NCI-H1105 (cell line): ENCODE results near the gene CCL20.

Experiments
- DNase-seq: peaks from one replicate; lab custom pipeline; 2025; lab: John Stamatoyannopoulos, UW

Gene CCL20

DNA sequence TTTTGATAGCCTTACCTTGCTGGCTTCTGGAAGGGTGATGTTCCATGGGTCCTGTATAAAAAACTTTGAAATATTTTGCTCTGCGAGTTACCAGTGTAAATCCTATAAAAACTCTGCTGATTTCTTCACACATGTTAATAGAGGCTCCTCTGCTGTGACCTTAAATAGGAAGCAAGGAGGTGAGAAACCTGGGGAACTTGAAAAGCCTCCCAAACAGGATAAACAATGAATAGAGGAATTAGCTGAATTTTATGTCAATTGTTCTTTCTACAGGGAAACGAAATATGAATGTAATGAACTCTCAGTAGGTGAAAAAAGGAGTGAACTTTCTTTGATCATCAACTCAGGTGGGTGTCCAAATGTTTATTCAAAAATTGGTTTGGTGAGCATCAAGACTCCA lies 10.8 kb upstream of the CCL20 start:
- DNase-seq = no peak

DNA sequence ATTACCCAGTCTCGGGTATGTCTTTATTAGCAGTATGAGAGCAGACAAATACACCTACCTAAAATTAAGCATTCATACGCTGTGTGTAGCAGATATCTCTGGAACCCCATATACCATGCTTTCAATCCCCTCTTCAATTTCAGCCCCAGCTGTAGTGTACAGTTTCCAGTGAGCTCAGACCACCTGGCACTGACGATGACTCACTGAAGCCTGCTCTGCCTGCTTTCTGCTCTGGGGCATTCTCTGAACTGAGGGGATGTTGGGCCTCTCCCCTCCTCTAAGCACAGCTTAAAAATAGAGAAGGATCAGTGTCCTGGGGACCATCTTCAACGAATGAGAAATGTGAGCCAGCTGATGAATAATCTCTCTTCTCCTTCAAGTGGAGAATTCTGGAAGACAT lies 8.7 kb upstream of the CCL20 start:
- no peak for DNase-seq

DNA sequence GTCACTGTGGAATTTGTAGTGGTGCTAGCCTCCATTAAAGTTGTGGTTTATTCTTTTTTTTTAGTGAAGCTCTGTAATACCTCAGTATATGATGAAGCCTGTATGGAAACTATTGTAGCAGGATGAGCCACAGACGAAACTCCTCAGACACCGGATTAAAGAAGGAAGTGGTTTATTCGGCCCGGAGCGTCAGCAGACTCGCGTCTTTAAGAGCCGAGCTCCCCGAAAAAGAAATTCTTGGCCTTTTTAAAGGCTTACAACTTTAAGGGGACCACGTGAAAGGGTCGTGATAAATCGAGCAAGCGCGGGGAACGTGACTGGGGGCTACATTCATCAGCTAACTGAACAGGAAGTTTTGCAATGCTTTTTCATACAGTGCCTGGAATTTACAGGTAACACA lies 8.1 kb upstream of the CCL20 start:
- no peak for DNase-seq

DNA sequence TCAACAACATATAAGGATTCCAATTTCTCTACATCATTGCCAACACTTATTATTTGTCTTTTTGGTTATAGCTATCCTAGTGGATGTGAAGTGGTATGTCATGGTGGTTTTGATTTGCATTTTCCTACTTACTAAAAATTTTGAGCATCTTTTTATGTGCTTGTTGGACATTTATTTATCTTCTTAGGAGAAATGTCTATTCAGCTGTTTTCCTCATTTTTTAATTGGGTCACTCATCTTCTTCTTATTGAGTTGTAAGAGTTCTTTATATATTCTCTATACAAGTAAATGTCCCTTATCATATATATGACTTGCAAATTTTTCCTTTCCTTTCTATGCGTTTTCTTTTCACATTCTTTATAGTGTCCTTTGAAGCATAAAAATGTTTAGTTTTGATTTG lies 4.7 kb upstream of the CCL20 start:
- no peak for DNase-seq

DNA sequence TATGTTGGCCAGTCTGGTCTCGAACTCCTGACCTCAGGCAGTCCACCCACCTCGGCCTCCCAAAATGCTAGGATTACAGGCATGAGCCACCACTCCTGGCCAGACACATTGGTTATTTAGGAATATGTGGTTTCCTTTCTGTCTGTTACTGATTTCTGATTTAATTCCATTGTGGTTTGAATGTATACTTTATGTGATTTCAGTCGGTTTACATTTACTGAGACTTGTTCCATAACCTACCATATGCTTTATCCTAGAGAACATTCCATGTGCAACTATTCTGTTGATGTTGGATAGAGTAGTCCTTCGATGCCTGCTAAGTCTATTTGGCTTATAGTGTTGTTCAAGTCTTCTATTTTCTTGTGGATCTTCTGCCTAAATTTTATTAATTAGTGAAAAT lies 1.6 kb upstream of the CCL20 start:
- DNase-seq = no peak

DNA sequence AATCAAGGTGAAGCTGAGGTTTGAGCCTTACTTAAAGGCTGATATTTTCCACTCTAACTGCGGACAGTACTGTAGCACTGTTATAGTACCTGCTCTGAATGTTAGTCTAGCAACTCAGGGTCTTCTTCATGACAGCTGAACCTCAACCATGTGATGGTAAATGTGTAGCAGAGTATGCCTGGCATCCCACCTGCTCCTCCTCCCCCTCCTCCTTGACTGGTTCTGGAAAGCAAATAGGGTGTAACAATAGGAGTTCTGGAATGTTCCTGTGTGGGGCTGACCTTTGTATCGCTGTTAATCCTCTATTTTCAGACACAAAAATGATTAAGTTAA lies 447 bp upstream of the CCL20 start:
- DNase-seq = no peak

DNA sequence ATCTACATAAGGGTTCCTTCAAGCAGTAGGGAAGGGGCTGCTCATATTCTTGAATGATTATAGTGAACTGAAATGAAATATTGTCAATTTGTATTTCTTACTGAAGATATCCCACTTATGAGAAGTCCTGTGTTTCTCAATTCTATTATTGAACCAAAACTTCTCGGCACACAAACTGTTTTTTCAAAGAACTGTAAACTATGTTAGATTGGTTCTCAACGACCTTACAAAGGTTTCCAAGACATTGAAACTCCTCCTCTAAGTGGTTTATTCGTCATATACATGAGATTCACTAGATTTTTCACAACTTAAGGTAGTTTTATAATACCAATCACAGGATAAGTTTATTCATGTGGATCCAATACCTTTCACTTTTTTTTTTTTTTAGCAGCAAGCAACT lies 1.4 kb downstream of the CCL20 start:
- DNase-seq = no peak

DNA sequence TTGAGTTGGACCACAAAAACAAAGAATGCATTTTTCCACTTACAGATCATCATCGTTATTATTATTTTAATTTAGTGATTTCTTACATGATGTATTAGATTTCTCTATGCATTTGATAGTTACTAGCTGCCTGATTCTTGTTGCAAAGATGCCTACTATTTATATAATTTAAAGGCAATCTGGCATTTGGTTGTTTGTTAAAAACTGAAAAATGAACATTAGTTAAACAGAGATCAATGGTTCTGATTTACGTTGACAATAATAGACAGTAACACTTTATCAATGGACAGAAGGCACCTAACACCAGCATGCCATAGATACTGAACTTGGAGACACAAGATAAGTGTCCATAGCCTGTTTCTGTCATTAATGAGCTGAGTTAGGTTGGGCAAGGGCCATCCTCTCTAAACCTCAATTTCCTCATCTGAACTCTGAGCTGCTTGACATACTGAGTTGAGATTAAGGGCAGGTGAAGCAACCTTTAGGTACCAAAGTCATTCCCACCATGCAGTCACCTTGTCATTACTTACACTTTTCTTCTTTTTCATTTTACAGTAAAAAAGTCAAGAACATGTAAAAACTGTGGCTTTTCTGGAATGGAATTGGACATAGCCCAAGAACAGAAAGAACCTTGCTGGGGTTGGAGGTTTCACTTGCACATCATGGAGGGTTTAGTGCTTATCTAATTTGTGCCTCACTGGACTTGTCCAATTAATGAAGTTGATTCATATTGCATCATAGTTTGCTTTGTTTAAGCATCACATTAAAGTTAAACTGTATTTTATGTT lies 3.1 kb downstream of the CCL20 start:
- no peak for DNase-seq

DNA sequence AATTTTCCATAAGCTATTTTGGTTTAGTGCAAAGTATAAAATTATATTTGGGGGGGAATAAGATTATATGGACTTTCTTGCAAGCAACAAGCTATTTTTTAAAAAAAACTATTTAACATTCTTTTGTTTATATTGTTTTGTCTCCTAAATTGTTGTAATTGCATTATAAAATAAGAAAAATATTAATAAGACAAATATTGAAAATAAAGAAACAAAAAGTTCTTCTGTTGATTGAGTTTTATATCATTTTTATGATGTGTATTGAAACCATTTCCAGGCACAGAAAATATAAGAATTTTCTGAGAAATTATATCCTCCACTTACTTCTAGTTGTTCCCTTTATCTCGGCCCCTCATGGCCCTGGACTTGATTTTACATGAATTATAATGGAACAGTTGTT lies 3.7 kb downstream of the CCL20 start:
- DNase-seq = no peak

DNA sequence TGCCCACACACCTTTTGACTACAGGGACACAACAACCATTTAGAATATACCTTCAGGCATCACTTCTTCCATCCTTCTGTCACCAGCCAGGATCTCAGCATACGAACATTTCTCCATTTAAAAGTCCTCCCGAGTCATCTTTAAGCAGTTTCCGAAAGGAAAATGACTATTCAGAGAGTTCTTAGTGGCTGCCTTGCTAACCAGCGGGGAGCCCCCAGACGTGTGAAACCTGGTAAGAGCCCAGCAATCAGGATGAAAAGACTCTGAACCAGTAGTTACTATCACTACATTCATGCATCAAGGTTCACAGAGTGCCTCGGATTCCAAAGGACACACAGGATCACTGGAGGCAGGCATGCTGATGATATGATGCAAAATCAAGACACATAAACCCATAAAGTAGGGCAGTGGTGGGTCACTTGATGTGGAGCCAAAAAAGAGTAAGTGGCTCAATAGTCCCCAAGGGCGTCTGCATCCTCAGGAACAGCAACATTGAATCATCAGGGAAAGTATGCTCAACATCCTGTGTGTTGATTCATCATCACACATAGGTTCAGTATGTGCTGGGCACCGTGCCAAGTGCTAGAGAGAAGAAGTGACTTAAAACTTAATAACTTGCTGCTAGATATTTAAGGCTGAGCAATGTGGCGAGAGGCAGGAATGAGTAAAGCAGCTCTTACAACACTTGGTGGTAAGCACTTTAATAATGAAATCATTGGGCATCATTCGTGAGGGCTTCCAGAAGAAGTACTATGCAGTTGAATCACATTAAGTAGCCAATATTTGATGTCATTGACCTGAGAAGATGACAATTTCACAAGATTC lies 4.4 kb downstream of the CCL20 start:
- DNase-seq = no peak

DNA sequence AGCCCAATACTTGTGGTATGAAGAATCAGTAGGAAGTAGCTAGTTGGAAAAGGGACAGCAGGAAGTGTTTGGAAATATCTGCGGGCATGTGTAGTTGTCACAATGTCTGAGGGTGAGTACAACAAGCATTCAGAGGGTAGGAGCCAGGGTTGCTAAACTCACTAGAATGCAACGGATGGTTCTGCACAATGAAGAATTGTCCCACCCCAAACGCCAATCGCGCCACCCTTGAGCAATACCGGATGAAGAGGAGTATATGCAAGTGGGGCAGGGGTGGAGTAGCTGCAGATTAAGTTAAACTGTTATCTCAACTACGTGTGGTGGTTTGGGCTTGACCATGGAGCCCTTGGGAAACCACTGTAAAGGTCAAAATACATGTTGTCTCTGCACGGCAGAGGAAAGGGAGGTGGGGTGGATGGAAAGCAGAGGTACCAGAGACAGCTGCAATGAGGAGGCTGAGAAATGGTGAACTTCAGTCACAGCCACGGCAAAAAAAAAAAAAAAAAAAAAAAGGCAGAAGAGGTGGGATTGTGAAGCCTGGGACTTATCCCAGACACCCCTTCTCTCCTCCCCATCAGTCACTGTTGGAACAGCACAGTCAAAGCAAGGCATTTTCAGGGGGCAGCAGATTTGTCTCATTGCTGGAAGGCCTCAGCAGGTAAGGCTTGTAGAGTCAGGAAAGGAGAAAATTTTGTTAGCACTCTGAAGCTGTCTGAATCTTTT lies 5.2 kb downstream of the CCL20 start:
- no peak for DNase-seq

DNA sequence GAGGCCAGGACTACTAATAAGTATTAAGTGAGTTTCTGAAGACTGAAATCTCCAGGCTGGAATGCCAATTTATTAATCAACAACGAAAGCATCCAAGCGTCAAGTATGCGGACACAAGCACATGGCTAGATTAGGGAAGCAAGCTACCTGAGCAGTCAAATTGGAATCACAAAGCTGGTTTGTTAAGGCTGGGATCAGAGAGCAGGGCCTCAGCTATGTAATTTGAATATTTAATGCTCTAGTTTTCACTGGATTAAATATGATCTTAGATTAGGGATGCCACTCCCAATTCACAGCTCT lies 5.7 kb downstream of the CCL20 start:
- no peak for DNase-seq

DNA sequence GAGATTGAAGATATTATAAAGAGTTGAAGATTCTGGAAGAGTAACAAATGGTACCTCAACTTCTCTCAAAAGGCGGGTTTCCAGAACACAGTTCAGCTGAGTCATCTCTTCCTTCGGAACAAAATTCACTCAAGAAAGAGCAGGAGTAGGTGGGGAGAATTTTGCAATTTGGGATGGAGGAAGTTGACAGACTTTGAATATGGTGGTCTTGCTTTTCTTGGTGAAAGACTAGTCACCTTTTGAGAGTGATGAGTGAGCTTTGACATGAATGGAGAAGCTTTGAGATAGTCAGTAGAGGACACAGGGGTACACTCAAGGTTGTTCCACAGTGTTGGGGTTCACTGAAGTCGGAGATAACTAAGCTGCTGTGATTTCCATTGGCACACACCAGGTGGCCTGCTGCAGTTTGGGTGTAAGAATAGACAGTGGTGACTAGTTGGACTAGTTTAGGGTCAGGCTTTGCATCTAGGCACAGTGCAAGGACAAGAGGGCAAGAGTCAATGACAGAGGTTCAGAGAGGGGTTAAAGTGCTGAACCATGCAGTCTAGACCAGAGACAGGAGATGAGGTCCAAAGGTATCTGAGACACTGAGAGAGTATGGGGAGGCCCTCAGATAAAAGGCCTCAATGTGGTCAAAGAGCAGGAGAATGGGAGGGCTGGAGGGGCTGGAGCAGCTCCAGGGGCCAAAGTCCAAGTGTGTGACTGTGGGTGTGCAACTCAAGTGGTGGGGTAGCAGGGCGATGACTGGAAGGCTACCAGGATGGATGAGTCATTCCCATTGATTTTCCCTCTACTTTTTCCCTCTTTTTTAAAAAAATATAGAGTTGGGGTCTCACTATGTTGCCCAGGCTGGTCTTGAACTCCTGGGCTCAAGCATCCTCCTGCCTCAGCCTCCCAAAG lies 7.7 kb downstream of the CCL20 start:
- DNase-seq = no peak

DNA sequence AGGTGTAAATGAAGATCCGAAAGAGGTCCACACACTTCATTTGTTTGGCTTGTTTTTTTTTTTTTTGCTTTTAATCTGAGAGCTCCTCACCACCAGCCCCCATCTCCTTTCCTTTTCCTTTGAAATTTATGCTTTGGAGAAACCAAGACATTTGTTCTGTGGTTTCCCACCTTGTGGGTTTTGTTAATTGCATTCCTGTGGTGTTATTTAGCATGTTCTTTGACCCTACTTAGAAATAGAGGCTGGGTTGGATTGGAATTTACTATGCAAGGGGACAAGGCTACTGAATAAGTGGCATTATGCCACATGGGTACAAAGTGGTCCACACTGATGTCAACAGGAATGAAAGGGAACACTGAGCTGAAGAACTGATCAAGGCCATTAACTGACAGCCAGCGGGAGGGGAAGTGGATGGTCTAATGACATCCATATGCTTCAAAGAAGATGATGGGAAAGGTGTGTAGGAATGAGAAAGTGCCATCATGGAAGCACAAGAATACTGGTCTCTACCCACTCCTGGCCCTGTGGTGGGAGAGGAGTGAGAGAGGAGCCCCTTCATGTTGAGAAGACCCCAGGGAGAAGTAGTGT lies 8.9 kb downstream of the CCL20 start:
- no peak for DNase-seq

DNA sequence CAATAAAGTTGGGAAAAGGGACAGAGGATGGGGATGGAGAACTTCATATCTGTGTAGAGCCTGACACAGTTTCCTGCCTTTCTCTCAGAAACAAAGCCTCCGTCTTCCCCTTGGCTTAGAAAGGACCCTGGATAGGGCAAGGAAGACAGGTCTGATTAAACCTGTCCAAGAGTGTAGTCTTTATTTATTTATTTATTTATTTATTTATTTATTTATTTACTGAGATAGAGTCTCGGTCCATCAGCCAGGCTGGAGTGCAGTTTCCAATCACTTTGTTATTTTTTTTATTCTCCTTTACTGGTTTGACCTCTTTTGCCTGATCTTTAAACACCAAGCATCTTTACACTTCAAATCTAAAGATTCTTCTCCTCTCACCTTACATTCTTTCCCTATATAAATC lies 10.3 kb downstream of the CCL20 start:
- no peak for DNase-seq

DNA sequence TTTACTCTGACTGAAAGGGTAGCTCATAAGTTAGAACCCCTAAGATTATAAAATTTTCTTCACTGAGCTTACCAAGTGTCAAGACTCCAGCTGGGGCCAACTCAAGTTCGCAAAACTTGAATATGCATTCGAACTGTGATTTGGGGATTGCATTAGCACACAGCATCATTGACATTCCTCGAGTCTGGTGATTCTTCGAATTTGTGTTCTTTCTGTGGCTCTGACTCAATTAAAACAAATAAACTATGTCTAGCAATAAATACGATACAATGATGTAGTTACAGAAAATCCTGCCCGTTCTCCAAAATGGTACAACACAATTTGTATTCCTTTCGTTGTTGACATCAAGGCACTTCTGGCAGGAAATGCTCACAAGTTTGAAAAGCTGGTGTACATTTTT lies 11.1 kb downstream of the CCL20 start:
- no peak for DNase-seq

DNA sequence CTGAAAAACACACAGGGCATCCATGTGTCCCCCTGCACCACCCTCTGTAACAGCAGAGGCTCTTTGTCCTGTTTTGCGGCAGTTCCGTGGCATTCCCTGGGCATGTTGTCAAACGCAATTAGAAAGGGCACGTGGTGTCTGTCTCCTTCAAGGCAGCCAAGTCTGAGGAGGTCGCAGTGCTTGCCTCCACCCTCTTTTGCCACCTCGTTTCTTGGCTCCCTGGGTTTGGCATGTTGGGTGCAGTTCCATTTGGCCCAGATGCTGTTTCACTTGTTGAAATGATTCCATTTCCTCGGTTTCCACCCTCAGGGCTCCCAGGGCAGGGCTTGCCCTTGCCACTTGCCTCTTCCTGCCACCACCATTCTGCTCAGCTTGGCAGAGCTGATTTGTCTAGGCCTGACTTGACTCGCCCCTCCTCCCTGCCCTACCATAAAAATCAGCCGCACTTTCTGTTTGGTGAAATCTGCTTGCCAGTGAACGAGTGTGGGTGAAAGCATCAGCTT lies 12.4 kb downstream of the CCL20 start:
- DNase-seq = no peak

DNA sequence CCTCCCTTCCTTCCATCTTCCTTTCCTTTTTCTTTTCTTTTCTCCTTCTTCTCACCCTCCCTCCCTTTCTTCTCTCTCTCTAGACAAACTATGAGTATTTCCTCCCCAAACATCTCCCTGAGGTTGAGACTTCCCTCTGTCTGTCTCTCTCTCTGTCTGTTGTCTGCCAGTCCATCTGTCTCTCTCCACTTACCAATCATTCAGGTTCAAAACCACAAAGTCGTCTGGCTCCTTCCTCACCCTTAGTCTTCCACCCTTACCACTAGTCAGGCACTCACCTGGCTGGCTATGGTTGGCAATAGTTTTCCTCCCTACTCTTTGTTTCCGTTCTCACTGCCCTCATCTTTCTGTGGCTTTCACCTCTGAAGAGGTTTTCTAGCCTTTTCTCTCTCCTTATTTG lies 12.9 kb downstream of the CCL20 start:
- no peak for DNase-seq

DNA sequence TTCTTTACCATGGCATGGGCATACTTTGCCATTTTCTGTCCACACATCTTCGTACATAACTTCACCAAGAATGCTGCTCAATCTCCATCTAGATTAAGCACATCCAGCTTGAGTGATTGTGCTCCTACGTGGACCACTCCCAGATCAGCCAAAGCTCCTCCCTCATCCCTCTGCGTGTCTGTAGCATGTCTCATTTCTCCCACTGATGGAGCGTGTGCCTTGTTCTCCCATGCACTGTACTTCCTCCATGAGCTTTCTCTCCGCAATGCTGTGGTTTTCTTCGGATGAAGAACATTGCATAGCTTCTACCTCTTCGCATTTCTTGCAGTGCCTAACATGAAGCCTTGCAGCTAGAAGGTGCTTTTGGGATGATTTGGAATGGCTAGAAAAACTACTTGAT lies 13.5 kb downstream of the CCL20 start:
- no peak for DNase-seq

DNA sequence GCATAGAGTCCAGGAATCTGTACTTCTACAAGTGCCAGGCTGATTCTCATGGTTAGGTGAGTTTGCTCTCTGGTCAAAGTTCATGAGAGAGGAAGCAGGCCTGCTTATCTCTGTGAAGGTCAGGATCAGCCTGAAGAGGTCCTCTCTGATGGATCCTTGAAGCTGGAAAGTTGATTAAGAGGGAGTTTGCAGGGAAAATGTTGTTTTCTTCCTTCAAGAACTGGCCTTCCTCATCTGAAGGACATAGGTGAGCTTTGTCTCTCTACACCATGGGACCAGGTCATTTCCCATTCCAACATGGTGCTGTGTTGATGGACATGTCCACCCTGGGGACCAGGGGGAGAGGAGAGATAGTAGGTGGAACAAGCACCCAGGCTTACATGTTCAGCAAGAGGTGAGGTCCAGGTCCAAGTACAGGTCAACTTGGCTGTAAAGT lies 14.9 kb downstream of the CCL20 start:
- DNase-seq = no peak

DNA sequence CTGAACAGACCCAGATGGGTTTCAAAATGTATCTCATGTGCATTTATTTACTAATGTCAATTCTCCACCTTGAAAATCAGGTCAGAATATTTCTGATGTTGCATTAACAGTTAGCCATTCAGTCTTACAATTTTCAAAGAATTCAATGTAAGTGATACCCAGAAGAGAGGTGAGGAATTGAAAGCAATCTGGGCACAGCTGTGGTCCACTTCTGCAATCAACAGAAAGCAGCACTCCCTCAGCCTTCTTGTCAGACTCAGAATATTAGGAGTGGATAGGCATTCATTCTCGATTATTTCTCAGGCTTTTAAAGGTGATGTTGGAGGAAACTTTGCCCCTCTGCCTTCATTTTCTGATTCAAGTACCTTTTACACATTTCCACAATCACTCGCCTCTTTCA lies 15.7 kb downstream of the CCL20 start:
- DNase-seq = no peak

DNA sequence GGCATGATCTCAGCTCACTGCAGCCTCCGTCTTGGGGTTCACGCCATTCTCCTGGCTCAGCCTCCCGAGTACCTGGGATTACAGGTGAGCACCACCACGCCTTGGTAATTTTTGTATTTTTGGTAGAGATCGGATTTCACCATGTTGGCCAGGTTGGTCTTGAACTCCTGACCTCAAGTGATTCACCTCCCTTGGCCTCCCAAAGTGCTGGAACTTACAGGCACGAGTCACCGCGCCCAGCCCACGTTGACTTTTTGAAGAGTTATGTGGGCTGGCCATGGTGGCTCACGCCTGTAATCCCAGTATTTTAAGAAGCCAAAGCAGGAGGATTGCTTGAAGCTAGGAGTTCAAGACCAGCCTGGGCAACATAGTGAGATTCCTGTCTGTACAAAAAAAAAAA lies 20.8 kb downstream of the CCL20 start:
- DNase-seq = no peak
